CD4-positive, alpha-beta T cell treated with Interleukin-2 at 100 ng/mL for 4 hours (primary cell): ENCODE data around the gene XPO5.
"Not testable (repeated sequence)": the region's sequence is repeated elsewhere in the genome, so short reads cannot be mapped to it uniquely, and the experiment has no call there.

Source experiments
- DNase-seq: peaks from one replicate; pipeline ENCODE4 v3.0.0-alpha.2; 2020; ENCODE audit warnings: low spot score

XPO5 gene

GRCh38 chr6:43517505-43518357 lies 58.1 kb downstream of the XPO5 start:
- DNase-seq, result no peak

- DNase-seq, result peak; percentile 96
These were observed 58.9 kb downstream of the XPO5 start, which contains the start of the genes POLR1C and YIPF3 for GRCh38 chr6:43516697-43517504. TSS of gene POLR1C (plus strand) at chr6:43517089. CDS start at chr6:43517110, 21 bp downstream. TSS of gene YIPF3 (minus strand) at chr6:43516926. CDS start at chr6:43516807, 119 bp downstream.

GRCh38 chr6:43516367-43516696 lies 59.5 kb downstream of the XPO5 start:
- no peak for DNase-seq

DNA sequence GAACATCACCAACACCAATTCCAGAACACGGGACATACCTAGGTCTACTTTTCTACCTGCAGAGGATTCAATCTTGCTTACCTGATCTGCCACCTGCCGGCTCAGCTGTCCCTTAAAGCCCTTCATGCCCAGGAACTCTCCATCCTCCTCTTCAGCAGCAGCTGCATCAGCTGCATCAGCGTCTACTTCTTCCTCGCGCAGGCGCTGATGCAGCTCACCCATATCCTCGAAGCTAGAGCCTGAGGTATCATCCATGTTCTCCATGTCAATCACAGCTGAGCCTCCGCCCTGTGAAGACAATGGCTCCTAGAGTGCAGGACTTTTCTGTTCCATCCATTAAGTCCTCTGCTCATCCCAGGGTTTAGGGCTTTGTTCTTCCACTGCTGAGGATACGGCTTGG lies 60.0 kb downstream of the XPO5 start:
- DNase-seq, result no peak

- DNase-seq, result no peak
These were observed 63.9 kb downstream of the XPO5 start for GRCh38 chr6:43511824-43512415.

DNA sequence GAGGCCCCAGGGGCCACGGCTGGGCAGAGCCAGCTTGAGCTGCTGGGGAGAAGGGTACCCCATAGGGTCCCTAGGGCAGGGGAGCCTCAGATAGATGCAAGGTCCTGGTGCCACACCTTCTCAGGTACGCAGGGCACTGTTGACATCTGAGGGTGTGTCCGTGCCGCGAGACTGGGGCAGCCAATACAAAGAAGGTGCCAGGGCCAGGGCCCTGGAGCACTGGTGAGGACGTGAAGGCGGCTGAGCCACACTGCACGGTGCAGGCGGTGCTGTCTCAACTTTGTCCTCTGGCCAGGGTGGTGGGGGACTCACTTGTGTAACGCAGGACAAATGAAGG lies 65.0 kb downstream of the XPO5 start:
- DNase-seq, result no peak

DNA sequence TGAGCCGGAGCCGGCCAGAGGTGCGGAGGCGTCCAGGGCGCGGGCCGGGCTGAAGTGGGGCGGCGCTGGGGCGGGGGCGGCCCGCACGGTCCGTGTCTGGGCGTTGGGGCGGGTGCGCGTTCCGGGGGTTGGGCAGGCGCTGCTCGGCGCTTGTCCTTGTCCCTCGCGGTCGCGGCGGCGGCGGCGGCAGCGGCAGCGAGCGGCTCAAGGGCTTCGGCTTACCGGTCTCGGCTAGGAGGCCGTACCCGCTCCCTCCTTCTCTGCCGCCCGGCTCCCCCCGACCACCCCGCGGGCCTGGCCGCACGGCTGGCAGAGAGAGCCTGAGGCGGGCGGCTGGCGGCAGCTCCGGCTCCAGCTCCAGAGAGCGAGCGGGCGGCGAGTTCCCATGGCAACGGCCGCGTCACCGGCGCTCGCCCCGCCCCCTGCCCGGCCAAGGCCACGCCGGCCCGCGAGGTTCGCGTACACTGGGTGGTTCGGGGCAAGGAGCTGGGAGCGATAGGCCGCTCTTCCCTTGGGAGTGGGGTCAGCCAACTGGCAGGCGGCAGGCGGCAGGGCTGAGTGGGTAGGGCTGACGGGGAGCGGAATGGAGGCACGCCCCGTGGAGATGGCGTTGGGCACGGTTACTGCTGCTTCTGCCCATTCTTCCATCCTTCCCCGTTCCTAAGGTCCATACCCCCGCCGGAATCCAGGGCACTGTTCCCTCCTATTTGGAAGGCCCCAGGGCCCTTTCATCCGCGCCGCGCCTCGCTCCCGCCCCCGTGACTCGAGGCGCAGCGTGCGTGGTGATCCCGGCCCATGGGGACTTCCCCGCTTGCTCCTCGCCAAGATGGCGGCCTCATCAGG lies 65.6 kb downstream of the XPO5 start, which contains the start of gene LRRC73:
Gene LRRC73 (minus strand): TSS at position 363 of the 843 bp plus-strand sequence. CDS start 561 bp downstream, outside the sequence.
- DNase-seq, result peak; percentile 72

GRCh38 chr6:43509142-43509983 lies 66.5 kb downstream of the XPO5 start:
- DNase-seq, result no peak

GRCh38 chr6:43508481-43509141 lies 67.2 kb downstream of the XPO5 start:
- no peak for DNase-seq

- DNase-seq, result peak; percentile 85
These were observed 69.0 kb downstream of the XPO5 start for GRCh38 chr6:43506667-43507471.

GRCh38 chr6:43506171-43506570 lies 69.7 kb downstream of the XPO5 start:
- DNase-seq, result no peak

DNA sequence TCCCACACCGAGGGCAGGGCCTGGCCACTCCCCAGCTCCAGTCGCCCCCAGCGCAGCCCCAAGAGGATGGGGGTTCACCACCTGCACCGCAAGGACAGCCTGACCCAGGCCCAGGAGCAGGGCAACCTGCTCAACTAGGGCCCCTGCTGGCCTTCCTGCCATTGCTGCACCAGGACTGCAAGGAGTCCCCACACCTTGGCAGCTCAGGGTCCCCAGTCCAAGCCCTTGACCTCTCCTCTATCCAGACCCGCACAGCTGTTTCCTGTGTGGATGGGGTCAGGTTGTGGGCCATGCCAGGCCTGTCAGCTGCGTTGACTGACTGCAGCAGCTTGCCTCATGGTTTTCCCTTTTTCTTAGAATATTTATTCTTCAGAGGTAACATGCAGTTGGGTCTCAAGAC lies 70.1 kb downstream of the XPO5 start:
- DNase-seq, result no peak

DNA sequence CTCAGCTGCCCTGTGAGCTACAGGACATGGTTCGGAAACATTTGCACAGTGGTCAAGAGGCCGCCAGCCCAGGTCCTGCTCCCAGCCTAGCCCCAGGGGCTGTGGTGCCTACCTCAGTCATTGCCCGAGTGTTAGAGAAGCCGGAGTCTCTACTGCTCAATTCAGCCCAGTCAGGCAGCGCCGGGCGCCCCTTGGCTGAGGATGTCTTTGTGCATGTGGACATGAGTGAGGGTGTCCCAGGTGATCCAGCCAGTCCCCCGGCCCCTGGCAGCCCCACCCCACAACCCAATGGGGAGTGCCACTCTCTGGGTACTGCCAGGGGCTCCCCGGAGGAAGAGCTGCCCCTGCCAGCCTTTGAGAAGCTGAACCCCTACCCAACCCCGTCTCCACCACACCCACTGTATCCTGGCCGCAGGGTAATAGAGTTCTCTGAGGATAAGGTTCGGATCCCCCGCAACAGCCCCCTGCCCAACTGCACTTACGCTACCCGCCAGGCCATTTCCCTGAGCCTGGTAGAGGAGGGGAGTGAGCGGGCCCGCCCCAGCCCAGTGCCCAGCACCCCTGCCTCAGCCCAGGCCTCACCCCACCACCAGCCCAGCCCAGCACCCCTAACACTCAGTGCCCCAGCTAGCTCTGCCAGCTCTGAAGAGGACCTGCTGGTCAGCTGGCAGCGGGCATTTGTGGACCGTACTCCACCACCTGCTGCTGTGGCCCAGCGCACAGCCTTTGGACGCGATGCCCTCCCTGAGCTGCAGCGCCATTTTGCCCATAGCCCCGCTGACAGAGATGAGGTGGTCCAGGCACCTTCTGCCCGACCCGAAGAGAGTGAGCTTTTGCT lies 70.9 kb downstream of the XPO5 start:
- no peak for DNase-seq

- no peak for DNase-seq
These were observed 72.4 kb downstream of the XPO5 start for GRCh38 chr6:43503443-43503842.

DNA sequence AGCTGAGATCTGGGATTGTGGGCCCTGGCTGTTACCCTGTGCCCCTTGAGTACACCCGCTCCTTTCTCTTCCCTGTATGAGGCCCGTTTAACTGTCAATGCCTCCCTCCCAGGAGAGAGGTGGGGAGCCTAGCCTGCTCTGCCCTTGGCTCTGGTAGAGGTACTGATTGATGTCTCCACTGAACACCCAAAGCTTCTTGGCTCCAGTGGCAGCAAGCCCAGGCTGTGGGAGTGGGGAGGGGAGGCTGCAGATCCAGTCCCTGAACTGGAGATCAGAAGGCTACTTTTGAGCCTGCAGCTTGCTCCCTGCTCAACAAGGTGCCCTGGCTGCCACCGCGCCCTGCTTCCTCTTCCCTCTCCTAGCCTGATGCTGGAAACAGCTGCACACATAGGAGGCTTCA lies 73.2 kb downstream of the XPO5 start:
- no peak for DNase-seq

GRCh38 chr6:43500921-43501320 lies 74.9 kb downstream of the XPO5 start:
- no peak for DNase-seq

- no peak for DNase-seq
These were observed 76.6 kb downstream of the XPO5 start for GRCh38 chr6:43499028-43499815.

GRCh38 chr6:43498291-43498690 lies 77.5 kb downstream of the XPO5 start:
- not testable (repeated sequence) for DNase-seq
